Renal cortical epithelial cell (primary cell): Measurements from ENCODE around the gene PRDM16. TPM values are rescaled to one million over a fixed set of nuclear protein-coding genes. Genes with fewer than 3 reads are reported as not detected.

Experiments used
- DNase-seq: peaks from one replicate; pipeline ENCODE4 v3.0.0-alpha.2; 2011; ENCODE audit warnings: low read depth
- total RNA-seq: library from RNA; depleted of rRNA; stranded (reverse); fragments of >200 nt; gene quantifications from 2 replicates; pipeline ENCODE4 v1.2.3, GENCODE V29; 2014

PRDM16 gene
- total RNA-seq, 1 donor from 2014 or later = 0.94 TPM

- no peak for DNase-seq
Observed at GRCh38 chr1:3069491-3070308, 697 bp downstream of the PRDM16 start.

GRCh38 chr1:3070309-3070643, 1.3 kb downstream of the PRDM16 start:
- no peak for DNase-seq

GRCh38 chr1:3070644-3071564, 1.9 kb downstream of the PRDM16 start:
- no peak for DNase-seq

- no peak for DNase-seq
Observed at GRCh38 chr1:3071565-3072390, 2.8 kb downstream of the PRDM16 start.

GRCh38 chr1:3072391-3073185, 3.6 kb downstream of the PRDM16 start:
- DNase-seq = no peak

GRCh38 chr1:3073186-3073488, 4.1 kb downstream of the PRDM16 start:
- no peak for DNase-seq

GRCh38 chr1:3073489-3074296, 4.7 kb downstream of the PRDM16 start:
- no peak for DNase-seq

GRCh38 chr1:3074297-3074741, 5.3 kb downstream of the PRDM16 start:
- DNase-seq = no peak

GRCh38 chr1:3074800-3075199, 5.8 kb downstream of the PRDM16 start:
- DNase-seq = no peak

- DNase-seq = no peak
Observed at GRCh38 chr1:3075666-3076362, 6.8 kb downstream of the PRDM16 start.

- no peak for DNase-seq
Observed at GRCh38 chr1:3076363-3076740, 7.3 kb downstream of the PRDM16 start.

GRCh38 chr1:3077081-3077480, 8.1 kb downstream of the PRDM16 start:
- DNase-seq = no peak

GRCh38 chr1:3077561-3077960, 8.6 kb downstream of the PRDM16 start:
- no peak for DNase-seq

- DNase-seq = no peak
Observed at GRCh38 chr1:3078430-3078861, 9.4 kb downstream of the PRDM16 start.

GRCh38 chr1:3078871-3079270, 9.9 kb downstream of the PRDM16 start:
- DNase-seq = no peak

GRCh38 chr1:3079381-3080052, 10.5 kb downstream of the PRDM16 start:
- no peak for DNase-seq

- no peak for DNase-seq
Observed at GRCh38 chr1:3080053-3080955, 11.3 kb downstream of the PRDM16 start.

- DNase-seq = no peak
Observed at GRCh38 chr1:3081171-3081683, 12.2 kb downstream of the PRDM16 start.
